HPDE6-E6E7 (cell line): ENCODE results near the gene JARID2.
A peak's percentile ranks its signal among the peaks of the same experiment; 100 is the strongest.

Experiments used
- DNase-seq: peaks from one replicate; pipeline ENCODE4 v3.0.0; 2011; ENCODE audit warnings: missing footprints; ENCODE audit errors: extremely low spot score

JARID2 gene

DNA sequence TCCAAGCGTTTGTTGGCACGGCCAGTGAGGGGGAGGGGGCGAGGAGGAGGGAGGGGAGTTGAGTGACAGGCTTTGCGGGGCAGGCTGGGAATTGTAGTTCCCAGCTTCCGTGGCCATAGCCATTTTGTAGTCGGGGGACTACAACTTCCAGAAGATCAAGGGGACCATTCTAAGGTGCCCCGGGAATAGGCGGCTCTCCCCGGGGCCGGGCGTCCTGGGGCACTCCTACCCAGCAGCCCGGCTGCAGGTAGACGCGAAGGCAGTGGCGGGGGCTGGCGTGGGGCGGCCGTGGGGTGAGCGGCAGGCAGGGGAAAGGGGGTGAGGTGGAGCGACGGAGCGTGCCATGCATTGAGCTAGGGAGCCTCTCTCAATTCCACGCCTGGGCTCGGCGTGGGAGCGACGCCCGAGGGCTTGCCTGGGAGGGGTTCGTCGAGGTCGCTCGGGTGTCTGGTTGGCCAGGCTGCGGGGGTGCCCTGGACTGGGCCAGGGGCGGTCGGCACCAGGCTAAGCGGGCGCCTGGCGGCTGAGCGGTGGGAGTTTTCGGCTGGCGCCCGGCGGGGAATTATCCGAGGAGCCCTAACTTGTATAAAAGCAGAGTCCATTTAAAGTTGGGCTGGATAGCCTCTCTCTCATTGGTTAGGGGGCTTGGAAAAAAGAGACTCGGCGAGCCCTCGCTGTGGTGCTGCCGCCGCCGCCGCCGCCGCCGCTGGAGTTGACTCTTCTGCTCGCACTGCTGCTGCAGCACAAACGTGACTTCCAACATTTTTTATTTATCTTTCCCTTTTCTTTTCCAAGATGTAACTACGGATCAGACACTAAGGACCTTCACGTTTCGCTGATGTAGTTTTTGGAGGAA is at the start of gene JARID2:
TSS of gene JARID2 (plus strand) at position 709 of the 856 bp plus-strand sequence. CDS start 471 bp downstream, outside the sequence.
- DNase-seq = peak; percentile 85

DNA sequence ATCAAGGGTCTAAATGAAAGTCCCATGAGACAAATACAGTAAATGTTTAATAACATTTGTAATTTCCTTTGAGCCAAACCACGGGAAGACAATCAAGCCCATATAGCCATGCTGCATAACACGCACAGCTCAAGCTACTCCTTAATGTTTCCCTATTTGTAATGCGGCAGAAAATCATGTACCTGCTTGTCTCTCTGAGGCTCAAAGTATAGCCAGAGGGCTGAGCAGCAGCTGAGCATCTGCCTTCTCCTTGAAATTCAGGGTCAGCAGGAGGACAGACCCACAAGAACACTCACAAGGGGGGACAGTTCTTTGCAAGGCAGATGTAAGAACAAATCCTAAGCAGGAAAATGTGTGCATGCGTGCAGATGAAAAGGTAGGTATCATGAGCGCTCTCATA is 45.8 kb upstream of the JARID2 start:
- peak; percentile 43 for DNase-seq

DNA sequence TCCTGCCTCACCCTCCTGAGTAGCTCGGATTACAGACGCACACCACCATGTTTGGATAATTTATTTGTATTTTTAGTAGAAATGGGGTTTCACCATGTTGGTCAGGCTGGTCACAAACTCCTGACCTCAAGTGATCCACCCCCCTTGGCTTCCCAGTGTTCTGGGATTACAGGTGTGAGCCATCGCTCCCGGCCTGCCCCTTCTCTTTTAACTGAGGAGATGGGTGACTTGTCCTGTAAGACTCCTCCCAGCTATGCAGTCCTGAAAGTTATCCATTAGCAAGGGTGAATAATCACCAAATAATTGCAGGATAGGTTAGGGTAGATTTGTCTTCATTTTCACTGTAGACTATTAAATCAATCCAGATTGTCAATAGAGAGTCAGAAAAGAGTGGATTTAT is 40.5 kb upstream of the JARID2 start:
- DNase-seq = no peak

DNA sequence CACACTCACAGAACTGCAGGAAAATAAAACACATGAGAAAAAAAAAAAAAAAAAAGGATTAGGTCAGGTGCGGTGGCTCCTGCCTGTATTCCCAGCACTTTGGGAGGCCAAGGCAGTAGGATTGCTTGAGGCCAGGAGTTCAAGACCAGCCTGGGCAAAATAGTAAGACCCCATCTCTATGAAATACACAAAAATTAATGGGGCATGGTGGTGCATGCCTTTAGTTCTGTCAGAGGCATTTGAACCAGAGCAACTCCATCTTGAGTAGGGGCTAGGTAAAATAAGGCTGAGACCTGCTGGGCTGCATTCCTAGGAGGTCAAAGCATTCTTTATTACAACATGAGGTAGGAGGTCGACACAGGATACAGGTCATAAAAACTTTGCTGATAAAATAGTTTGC is 39.0 kb upstream of the JARID2 start:
- DNase-seq = no peak

DNA sequence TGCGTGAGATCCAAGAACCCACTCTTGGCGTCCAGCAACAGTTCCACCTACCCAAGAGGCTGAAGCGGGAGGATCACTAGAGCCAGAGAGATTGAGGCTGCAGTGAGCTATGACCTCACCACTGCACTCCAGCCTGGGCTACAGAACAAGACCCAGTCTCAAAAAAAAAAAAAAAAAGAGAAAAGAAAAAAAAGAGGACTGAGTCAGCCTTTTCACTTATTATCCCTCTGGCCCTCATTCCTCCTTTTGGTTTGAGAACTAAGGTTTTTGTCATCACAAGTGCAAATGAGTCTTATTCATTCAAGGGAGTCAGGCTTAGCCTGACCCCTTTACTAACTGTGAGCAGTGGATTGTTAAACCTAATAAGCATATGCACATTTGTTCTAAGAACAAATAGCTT is 37.9 kb upstream of the JARID2 start:
- DNase-seq = no peak

DNA sequence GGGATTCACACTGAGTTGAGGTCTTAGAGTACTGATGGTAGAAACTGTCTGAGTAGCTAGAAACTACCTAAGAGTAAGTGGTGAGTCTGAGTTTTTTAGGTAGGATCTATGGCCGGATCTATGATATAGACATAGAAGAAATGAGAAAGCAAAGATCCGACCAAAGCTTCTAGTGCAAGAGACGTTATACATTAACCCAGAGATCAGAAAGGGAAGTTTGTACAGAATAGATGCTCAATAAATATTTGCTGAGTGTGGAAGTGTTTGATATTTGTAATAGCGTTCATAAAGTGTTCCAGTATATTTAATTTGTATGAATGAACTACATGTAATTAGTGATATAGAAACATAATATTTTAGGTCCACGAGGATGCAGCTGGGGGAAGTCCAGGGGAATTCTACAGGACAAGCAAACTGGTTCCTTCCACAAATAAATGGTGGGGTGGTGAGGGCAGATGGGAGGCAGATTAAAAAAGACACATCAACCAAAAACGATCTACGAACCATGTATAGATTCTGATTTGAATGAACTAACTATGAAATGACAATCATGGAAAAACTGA is 31.9 kb upstream of the JARID2 start:
- DNase-seq = no peak

DNA sequence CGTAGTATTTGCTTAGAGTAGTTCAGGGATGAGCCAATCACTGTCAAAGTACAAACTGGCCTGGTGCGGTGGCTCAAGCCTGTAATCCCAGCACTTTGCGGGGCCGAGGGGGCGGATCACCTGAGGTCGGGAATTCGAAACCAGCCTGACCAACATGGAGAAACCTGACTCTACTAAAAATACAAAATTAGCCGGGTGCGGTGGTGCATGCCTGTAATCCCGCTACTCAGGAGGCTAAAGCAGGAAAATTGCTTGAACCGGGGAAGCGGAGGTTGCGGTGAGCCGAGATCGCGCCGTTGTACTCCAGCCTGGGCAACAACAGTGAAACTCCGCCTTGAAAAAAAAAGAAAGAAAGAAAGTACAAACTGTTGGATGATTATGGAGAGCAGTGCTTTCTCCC is 27.5 kb upstream of the JARID2 start:
- DNase-seq = no peak

DNA sequence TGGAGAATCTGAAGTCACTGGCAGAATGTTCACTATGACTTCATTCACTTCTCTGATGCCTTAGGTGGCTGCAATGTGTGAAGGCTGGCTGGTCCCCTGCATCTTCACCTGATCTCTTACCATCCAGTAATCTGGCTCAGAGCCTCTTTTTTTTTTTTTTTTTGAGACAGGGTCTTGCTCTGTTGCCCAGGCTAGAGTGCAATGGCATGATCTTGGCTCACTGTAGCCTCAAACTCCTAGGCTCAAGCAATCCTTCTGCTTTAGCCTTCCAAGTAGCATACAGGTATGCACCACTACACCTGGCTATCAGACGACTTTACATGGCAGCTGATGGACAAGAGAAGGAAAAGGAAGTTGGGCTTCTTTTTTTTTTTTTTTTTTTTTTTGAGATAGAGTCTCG is 25.8 kb upstream of the JARID2 start:
- no peak for DNase-seq

DNA sequence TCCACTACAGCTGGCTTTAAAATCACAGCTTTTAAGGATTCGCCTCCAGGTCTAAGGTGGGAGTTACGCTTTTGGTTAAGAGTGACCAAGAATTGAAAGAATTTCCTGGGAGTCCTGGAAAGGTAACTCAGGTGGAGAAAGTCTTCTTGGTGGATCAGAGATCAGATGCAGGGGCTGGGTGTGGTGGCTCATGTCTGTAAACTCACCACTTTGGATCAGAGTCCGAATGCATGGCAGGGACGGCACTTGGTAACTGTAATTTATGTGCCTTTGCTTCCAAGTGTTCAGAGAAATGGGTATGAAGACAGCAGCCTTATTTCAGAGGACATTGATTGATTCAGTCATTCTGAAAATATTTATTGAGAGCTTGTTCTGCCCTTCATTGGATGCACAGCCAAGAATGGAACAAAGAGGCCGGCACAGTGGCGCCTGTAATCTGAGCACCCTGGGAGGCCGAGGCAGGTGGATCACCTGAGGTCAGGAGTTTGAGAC is 18.0 kb upstream of the JARID2 start:
- no peak for DNase-seq

DNA sequence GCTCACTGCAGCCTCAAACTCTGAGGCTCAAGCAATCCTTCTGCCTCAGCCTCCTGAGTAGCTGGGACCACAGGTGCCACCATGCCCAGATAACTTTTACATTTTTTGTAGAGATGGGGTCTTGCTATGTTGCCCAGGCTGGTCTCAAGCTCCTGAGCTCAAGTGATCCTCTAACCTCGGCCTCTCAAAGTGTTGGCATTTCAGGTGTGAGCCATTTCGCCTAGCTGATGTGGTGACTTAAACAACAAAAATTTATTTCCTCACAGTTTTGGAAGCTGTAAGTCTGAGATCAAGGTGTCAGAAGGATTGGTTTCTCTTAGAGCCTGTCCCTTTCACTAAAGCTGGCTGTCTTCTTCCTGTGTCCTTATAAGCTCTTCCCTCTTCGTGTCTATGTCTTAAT is 15.0 kb upstream of the JARID2 start:
- no peak for DNase-seq

DNA sequence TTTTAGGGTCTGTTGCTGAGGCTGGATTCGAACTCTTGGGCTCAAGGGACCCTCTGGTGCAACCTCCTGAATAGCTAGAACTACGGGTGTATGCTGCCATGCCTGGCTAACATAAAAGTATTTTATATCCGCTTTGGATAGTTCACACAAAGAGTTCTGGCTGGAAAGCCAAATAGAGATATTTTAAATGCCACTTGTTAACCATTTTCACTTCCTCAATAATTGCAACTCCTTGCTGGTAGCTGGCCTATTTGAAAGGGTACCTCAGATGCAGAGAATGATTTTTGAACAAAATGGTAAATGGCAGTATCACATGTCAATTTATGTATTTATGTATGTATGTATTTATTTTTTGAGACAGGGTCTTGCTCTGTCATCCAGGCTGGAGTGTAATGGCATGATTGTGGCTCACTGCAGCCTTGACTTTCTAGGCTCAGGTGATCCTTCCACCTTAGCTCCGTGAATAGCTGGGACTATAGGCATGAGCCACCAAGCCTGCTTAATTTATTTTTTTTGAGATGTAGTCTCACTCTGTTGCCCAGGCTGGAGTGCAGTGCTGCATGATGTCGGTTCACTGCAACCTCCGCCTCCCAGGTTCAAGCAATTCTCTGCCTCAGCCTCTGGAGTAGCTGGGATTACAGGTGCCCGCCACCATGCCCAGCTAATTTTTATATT is 12.9 kb upstream of the JARID2 start:
- DNase-seq = no peak

DNA sequence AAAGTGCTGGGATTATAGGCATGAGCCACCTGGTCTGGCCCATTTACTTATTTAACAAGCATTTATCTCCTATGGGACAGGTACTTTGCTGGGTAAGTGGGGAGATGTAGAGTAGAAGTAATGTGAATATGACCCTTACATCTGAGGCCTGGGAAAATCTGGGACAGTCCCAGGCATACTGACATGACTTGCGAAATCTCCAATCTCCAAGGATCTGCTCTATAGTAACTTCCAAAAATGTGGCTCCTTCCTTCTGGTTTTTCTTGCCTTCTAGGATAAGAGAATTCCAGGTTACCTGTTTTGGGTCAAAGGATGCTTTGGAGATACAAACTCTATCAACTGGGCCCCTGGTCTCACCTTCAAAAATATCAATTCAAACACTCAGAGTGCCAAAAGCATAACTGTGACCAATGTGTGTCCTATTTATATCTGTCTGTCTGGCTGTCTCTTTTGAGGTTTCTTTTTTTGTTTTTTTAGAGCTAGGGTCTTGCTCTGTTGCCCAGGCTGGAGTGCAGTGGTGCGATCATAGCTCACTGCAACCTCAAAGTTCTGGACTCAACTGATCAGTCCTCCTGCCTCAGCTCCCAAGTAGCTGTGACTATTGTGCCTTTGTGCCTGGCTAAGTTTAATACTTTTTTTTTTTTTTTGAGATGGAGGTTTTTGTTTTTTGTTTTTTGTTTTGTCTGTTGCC is 11.7 kb upstream of the JARID2 start:
- no peak for DNase-seq

DNA sequence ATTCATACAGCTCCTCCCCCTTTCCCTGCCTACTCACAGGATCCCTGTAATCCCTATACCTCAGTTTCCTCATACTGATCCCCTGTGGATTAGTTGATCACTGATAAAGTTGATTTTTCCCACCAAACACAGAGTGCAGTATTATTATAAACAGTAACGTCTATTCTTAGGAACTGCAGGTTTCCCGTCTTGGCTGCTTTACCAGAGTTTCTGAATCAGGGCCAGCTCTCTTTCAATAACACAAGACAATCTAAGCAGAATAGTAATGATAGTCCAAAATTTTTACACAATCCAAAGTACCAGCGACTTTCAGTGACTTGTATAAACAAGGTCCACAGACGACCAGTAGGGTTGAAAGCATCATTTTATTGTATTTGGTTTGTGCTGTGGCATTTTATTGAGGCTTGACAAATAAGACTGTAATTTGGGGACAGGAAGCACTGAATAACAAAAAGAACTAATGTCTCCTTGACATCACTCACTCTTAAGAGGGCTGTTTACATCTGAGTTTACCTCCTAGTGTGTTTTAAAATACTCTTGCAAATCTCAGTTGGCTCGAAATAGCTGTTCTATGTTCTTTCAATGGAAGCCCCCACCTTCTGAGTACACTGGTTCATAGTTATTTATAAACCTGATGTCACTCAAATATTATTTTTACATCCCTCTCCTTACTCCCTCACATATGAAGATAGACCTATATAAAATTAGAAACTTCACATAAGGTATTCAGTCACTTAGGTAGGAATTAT is 6.1 kb upstream of the JARID2 start:
- DNase-seq = no peak

DNA sequence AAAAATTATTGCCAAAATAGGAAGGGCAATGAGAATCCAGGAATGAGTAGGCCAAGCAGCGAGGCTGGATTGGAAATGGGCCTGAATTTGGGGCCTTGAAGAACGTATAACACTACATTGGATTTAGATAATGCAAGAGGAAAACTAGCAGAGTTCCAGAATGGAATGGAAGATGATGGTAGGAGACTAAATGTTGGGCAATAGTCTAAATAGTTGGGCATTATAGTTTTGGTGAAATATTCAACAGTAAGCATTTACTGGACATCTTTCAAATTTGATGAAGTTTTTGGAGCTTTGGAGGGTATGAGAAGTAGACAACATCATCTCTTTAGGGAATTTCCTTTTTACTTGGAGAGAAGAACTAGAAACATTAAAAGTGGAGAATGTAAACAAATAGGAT is 3.4 kb upstream of the JARID2 start:
- no peak for DNase-seq

DNA sequence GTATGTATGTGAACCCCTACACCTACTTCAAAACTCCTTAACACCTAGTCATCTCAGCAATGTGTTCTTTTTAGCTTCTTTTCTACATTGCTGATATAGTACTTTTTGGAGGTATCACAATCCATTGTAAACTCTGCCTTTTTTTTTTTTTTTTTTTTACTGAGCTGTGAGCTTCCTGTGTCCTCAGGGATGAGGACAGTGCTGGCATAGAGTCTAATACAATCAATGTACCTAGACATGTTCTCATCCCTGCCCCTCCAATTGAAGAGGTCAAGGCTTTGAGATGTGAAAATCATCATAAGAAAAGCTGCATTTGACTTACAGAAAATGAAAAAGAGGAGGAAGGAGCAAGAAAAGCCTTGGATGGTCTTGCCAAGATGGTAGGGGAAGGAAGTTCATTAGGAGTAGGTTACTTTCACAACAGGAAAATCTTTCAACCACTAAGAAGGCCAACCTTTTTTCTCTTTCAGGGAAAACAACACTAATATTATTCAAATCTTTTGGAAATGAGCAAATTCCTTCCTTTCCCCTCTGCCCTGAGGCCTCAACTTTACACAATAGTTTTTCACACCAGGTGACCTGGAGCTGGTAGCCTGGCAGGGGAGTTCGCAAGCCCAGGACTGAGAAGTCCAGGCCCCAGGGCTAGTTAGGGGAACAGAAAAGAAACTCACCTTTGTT is 2.8 kb upstream of the JARID2 start:
- DNase-seq = no peak

DNA sequence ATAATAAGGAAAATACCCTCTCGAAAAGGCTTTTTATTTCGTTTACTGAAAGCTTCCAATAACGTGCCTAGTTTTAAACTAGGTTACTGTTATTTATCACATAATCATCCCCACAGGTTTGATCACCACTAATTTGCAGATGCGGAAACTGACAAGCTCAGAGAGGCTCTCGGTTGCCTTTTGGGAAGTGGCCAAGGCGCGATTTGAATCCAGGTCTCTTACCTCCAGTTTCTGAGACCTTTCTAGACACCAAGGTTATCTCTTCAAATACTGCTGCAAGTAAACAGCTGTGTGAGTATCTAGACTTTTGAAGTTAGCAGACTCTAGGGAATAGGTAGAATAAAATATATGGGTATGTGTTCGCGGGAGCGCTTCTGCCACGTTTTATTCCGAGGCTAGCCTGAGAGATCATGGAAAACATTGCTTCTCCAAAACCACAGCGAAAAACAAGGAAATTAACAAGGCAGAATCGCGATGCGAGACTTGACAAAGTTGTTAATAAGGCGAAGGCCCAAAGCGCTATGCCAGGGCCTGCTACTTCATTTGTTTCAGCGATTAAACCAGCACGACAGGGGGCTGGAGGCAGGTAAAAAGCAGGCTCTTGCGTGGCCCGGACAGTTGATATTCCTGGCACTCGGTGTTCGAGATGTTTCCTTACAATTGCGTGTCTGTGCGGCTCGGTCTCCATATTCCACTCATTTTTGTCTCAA is 1.8 kb upstream of the JARID2 start:
- no peak for DNase-seq

DNA sequence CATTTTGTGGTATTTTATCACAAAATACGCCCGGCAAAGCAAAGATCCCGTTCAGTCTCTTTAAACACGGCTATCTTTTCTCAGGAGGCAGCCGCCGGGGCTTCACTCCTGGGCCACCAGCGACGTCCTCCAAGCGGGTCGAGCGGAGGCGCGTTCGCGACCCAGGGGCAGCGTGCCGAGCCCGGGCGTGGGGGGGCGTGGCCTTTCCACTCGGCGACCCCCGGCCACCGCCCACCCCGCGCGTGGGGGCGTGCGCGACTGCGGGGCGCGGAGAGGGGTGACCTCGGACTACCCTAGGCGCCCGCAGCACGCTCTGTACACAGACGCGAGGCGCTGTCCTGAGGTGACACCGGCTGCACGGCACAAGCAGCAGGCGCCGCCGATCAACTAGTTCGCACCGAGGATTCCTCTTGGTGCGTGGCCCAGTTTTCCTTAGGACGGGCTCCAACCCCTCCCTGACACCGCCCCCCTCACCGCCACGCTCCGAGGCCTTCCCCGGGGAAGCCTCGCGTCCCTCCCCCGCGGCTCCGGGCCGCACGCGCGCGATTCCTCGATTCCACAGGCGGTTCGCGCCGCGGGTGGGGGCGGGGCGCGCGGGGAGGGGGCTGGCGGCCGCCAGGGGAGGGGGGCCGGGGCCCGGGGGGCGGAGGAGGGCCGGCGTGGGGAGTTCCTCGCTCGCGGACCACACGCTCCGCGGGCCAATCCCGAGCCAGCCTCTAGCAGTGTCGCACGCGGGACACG is 1.1 kb upstream of the JARID2 start:
- DNase-seq = no peak

DNA sequence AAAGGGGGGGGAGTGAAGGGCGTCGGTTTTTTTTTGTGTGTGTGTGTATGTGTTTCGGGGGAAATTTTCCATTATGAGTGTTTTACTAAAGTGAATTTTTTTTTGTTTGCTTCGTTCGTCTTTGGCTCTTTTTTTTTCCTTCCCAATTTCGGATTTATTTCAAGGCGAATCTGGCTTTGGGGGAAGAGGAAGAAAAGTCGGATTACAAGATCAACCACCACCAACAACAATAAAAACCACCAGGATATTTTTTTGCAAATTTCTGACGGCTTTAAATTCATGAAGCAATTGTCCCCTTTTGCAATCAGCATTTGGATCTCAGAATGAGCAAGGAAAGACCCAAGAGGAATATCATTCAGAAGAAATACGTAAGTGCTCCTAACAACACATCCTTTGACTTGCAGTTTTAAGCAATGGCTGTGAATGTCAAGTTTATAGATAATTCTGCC is 372 bp downstream of the JARID2 start:
- no peak for DNase-seq
